Hepatocyte (in vitro differentiated cells): ENCODE results near the gene IGF2BP1.

Experiments
- CTCF ChIP-seq: fragments of 200-600 bp; sonication (generic); IDR thresholded peaks from 2 replicates; pipeline ENCODE4 v1.5.1; 2016; ENCODE audit warnings: antibody characterized with exemption, mild to moderate bottlenecking; ENCODE audit not compliant: poor library complexity
- EZH2phosphoT487 ChIP-seq: fragments of 200-600 bp; sonication (generic); IDR thresholded peaks from one replicate; pipeline ENCODE4 v1.6.1; 2018; ENCODE audit warnings: antibody characterized with exemption, mild to moderate bottlenecking, low read depth, moderate library complexity; ENCODE audit not compliant: unreplicated experiment, severe bottlenecking

- TF ChIP-seq CTCF = no peak
- no peak for TF ChIP-seq EZH2phosphoT487
These were observed 26.1 kb upstream of the IGF2BP1 start for GRCh38 chr17:48970865-48971687.
